Stimulated activated CD4-positive, alpha-beta T cell treated with anti-CD3 and anti-CD28 coated beads, Interleukin-2, amount 100 ng/mL, for 24 hours (primary cell): Measurements from ENCODE around the gene SLC2A10.

Source experiments
- DNase-seq, 2 donors: peaks; one replicate each; pipeline ENCODE4 v3.0.0-alpha.2; 2020

The SLC2A10 gene

GRCh38 chr20:46704714-46705377, 4.6 kb upstream of the SLC2A10 start:
- no peak for DNase-seq

- no peak for DNase-seq
Measured at GRCh38 chr20:46705378-46705729, 4.1 kb upstream of the SLC2A10 start.

GRCh38 chr20:46706242-46706641, 3.2 kb upstream of the SLC2A10 start:
- no peak for DNase-seq

GRCh38 chr20:46708172-46708860, 1.1 kb upstream of the SLC2A10 start:
- DNase-seq: no peak

- DNase-seq: no peak
Measured at GRCh38 chr20:46709055-46709458, 392 bp upstream of the SLC2A10 start.

GRCh38 chr20:46710153-46710913, 884 bp downstream of the SLC2A10 start:
- no peak for DNase-seq

GRCh38 chr20:46712056-46712636, 2.7 kb downstream of the SLC2A10 start:
- DNase-seq: no peak

- no peak for DNase-seq
Measured at GRCh38 chr20:46713957-46714834, 4.7 kb downstream of the SLC2A10 start.

GRCh38 chr20:46715292-46715756, 5.9 kb downstream of the SLC2A10 start:
- no peak for DNase-seq

- no peak for DNase-seq
Measured at GRCh38 chr20:46717818-46718541, 8.5 kb downstream of the SLC2A10 start.

GRCh38 chr20:46720019-46720418, 10.6 kb downstream of the SLC2A10 start:
- no peak for DNase-seq

GRCh38 chr20:46720776-46721425, 11.5 kb downstream of the SLC2A10 start:
- no peak for DNase-seq

- DNase-seq: no peak
Measured at GRCh38 chr20:46721476-46721875, 12.0 kb downstream of the SLC2A10 start.

- DNase-seq: no peak
Measured at GRCh38 chr20:46722450-46722849, 13.0 kb downstream of the SLC2A10 start.

- no peak for DNase-seq
Measured at GRCh38 chr20:46723039-46723438, 13.6 kb downstream of the SLC2A10 start.

- no peak for DNase-seq
Measured at GRCh38 chr20:46724343-46724959, 15.0 kb downstream of the SLC2A10 start.

- DNase-seq: no peak
Measured at GRCh38 chr20:46725186-46726165, 16.0 kb downstream of the SLC2A10 start.

GRCh38 chr20:46731770-46732169, 22.3 kb downstream of the SLC2A10 start:
- no peak for DNase-seq

- DNase-seq: no peak
Measured at GRCh38 chr20:46735436-46735835, 26.0 kb downstream of the SLC2A10 start.
